GM18520 (cell line): ENCODE results near the gene MTMR12.
"Not testable (repeated sequence)": the region's sequence is repeated elsewhere in the genome, so short reads cannot be mapped to it uniquely, and the experiment has no call there.

Experiments
- ATAC-seq: cut with Tn5 transposase; IDR thresholded peaks from one replicate; pipeline ENCODE4 v1.9.1; 2021; ENCODE audit not compliant: unreplicated experiment

Gene MTMR12

GRCh38 chr5:32325616-32326015, 12.9 kb upstream of the MTMR12 start:
- ATAC-seq, result no peak

- no peak for ATAC-seq
These were observed 12.3 kb upstream of the MTMR12 start for GRCh38 chr5:32325062-32325461.

GRCh38 chr5:32323741-32324140, 11.0 kb upstream of the MTMR12 start:
- ATAC-seq, result no peak

GRCh38 chr5:32322882-32323281, 10.1 kb upstream of the MTMR12 start:
- ATAC-seq, result no peak

- ATAC-seq, result not testable (repeated sequence)
These were observed 9.0 kb upstream of the MTMR12 start for GRCh38 chr5:32321787-32322186.

GRCh38 chr5:32320576-32320975, 7.8 kb upstream of the MTMR12 start:
- ATAC-seq, result no peak

GRCh38 chr5:32319926-32320543, 7.3 kb upstream of the MTMR12 start:
- ATAC-seq, result no peak

- no peak for ATAC-seq
These were observed 6.7 kb upstream of the MTMR12 start for GRCh38 chr5:32319392-32319791.

GRCh38 chr5:32317041-32317440, 4.3 kb upstream of the MTMR12 start:
- ATAC-seq, result no peak

- ATAC-seq, result no peak
These were observed 2.7 kb upstream of the MTMR12 start for GRCh38 chr5:32315221-32316014.

GRCh38 chr5:32314658-32315057, 1.9 kb upstream of the MTMR12 start:
- no peak for ATAC-seq

- not testable (repeated sequence) for ATAC-seq
These were observed 1.4 kb upstream of the MTMR12 start for GRCh38 chr5:32314152-32314488.

GRCh38 chr5:32312197-32312594, 543 bp downstream of the MTMR12 start:
- ATAC-seq, result peak; percentile 12

GRCh38 chr5:32311404-32312196, 1.1 kb downstream of the MTMR12 start:
- ATAC-seq, result no peak

- ATAC-seq, result no peak
These were observed 3.0 kb downstream of the MTMR12 start for GRCh38 chr5:32309761-32310160.

GRCh38 chr5:32308946-32309345, 3.8 kb downstream of the MTMR12 start:
- no peak for ATAC-seq

- ATAC-seq, result no peak
These were observed 5.0 kb downstream of the MTMR12 start for GRCh38 chr5:32307769-32308194.

GRCh38 chr5:32304622-32305021, 8.1 kb downstream of the MTMR12 start:
- ATAC-seq, result no peak

GRCh38 chr5:32303755-32304120, 9.0 kb downstream of the MTMR12 start:
- no peak for ATAC-seq

- no peak for ATAC-seq
These were observed 9.6 kb downstream of the MTMR12 start for GRCh38 chr5:32302835-32303754.

GRCh38 chr5:32301891-32302290, 10.8 kb downstream of the MTMR12 start:
- no peak for ATAC-seq
